ENCODE results near the gene MAIP1.

Gene MAIP1

DNA sequence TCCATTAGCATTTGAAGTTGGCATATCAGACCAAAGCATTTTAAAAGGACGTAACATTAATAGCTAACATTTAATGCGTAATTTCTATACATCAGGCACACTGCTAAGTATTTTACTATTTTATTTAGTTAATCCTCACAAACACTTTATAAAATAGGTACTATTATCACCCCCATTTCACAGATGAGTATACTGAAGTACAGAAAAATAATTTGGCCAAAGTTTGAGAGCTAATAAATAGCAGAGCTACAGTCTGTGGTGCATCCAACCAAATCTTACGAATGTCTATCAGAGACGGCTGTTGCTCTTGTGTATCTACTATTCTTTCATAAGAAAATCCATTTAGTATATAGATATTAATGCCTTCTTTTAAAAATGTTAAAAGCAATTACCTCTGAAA, 12.0 kb upstream of the MAIP1 start:
- H3K9me3 ChIP-seq (ENCODE audit: severe bottlenecking), result no peaks in the 10 kb centered on the region
- no peak overlapping the region for H3K27ac ChIP-seq
- H3K36me3 ChIP-seq, result peaks cover 58% of the 10 kb centered on the region
- no peaks in the 10 kb centered on the region for H3K27me3 ChIP-seq (ENCODE audit: insufficient read depth, low read depth, severe bottlenecking)
- TF ChIP-seq, protein P1, sequence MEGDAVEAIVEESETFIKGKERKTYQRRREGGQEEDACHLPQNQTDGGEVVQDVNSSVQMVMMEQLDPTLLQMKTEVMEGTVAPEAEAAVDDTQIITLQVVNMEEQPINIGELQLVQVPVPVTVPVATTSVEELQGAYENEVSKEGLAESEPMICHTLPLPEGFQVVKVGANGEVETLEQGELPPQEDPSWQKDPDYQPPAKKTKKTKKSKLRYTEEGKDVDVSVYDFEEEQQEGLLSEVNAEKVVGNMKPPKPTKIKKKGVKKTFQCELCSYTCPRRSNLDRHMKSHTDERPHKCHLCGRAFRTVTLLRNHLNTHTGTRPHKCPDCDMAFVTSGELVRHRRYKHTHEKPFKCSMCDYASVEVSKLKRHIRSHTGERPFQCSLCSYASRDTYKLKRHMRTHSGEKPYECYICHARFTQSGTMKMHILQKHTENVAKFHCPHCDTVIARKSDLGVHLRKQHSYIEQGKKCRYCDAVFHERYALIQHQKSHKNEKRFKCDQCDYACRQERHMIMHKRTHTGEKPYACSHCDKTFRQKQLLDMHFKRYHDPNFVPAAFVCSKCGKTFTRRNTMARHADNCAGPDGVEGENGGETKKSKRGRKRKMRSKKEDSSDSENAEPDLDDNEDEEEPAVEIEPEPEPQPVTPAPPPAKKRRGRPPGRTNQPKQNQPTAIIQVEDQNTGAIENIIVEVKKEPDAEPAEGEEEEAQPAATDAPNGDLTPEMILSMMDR (IDR thresholded peaks at IDR 0.05; ENCODE audit: low read depth, low read length), result no peak
- DNase-seq, result no peak
- no peak overlapping the region for H3K4me3 ChIP-seq (ENCODE audit: low read depth, low read length)

- H3K36me3 ChIP-seq, result peaks cover 54% of the 10 kb centered on the region
- no peaks in the 10 kb centered on the region for H3K9me3 ChIP-seq (ENCODE audit: severe bottlenecking)
- TF ChIP-seq, protein P1 (IDR thresholded peaks at IDR 0.05; ENCODE audit: low read depth, low read length), result no peak
- H3K4me3 ChIP-seq (ENCODE audit: low read depth, low read length), result no peak overlapping the region
- H3K27me3 ChIP-seq (ENCODE audit: insufficient read depth, low read depth, severe bottlenecking), result no peaks in the 10 kb centered on the region
- no peak for DNase-seq
- H3K27ac ChIP-seq, result no peak overlapping the region
Observed at GRCh38 chr2:199946196-199946595, 9.2 kb upstream of the MAIP1 start.

- Histone ChIP-seq H3K36me3 (peaks cover 54% of the 10 kb centered on the region), H3K4me3 (ENCODE audit: low read depth, low read length) (no peak overlapping the region), H3K27ac (no peak overlapping the region), H3K9me3 (ENCODE audit: severe bottlenecking) (no peaks in the 10 kb centered on the region), H3K27me3 (ENCODE audit: insufficient read depth, low read depth, severe bottlenecking) (no peaks in the 10 kb centered on the region)
- TF ChIP-seq, protein P1 (IDR thresholded peaks at IDR 0.05; ENCODE audit: low read depth, low read length), result no peak
- no peak for DNase-seq
Observed at GRCh38 chr2:199946836-199947235, 8.5 kb upstream of the MAIP1 start.

- H3K27me3 ChIP-seq (ENCODE audit: insufficient read depth, low read depth, severe bottlenecking), result no peaks in the 10 kb centered on the region
- H3K27ac ChIP-seq, result no peak overlapping the region
- TF ChIP-seq, protein P1 (IDR thresholded peaks at IDR 0.05; ENCODE audit: low read depth, low read length), result no peak
- H3K36me3 ChIP-seq, result peaks cover 34% of the 10 kb centered on the region
- no peak overlapping the region for H3K4me3 ChIP-seq (ENCODE audit: low read depth, low read length)
- H3K9me3 ChIP-seq (ENCODE audit: severe bottlenecking), result no peaks in the 10 kb centered on the region
- DNase-seq, result no peak
Observed at GRCh38 chr2:199950396-199950795, 5.0 kb upstream of the MAIP1 start.

DNA sequence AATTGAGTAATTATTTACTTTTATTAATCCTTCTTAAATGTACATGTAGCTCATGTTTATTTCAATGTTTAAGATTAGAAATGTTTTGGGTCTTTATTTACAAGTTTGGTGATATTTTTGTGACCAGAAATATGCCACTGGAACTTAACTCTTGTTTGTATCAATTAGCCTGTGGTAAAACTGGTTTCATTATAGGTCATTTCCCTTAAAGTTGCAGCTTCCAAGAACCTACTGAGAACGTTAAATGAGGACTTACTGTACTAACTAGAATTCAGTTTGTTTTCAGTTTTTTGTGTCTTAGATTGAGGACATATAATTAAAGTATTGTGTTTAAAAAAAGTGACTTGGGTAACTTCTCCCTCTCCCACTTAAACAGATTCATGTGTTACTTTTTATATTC, 4.4 kb upstream of the MAIP1 start:
- Histone ChIP-seq H3K9me3 (ENCODE audit: severe bottlenecking) (no peaks in the 10 kb centered on the region), H3K4me3 (ENCODE audit: low read depth, low read length) (no peak overlapping the region), H3K27ac (no peak overlapping the region), H3K36me3 (peaks cover 36% of the 10 kb centered on the region), H3K27me3 (ENCODE audit: insufficient read depth, low read depth, severe bottlenecking) (no peaks in the 10 kb centered on the region)
- no peak for DNase-seq
- TF ChIP-seq, protein P1 (IDR thresholded peaks at IDR 0.05; ENCODE audit: low read depth, low read length), result no peak

DNA sequence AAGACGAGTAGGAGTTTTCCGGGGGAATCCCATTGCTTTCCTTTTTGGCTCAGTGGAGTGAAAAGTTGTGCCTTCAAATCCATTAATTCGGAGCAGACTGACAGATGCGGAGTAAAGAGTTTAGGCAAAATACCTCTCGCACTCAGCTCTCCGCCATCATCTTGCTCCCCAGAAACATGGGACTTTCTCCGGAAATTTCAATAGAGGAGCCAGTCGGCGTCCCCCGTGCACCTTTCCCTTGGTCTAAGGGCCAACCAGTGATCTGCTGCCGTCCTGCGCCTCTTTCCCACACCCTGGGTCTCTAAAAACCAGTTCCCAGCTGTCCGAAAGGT, 409 bp upstream of the MAIP1 start:
- H3K27me3 ChIP-seq (ENCODE audit: insufficient read depth, low read depth, severe bottlenecking), result no peaks in the 10 kb centered on the region
- peaks cover 33% of the 10 kb centered on the region for H3K36me3 ChIP-seq
- H3K9me3 ChIP-seq (ENCODE audit: severe bottlenecking), result no peaks in the 10 kb centered on the region
- peak overlapping the region; percentile 99 for H3K27ac ChIP-seq
- peak overlapping the region; percentile 94 for H3K4me3 ChIP-seq (ENCODE audit: low read depth, low read length)
- no peak for DNase-seq
- TF ChIP-seq, protein P1 (IDR thresholded peaks at IDR 0.05; ENCODE audit: low read depth, low read length), result no peak
